Astrocyte (in vitro differentiated cells and primary cell): ENCODE measurements around the gene DLGAP3. TPM values are rescaled to one million over a fixed set of nuclear protein-coding genes. Genes with fewer than 3 reads are reported as not detected.

Source experiments
- DNase-seq: peaks from one replicate; pipeline ENCODE4 v3.0.0-alpha.2; 2010; ENCODE audit warnings: low read depth
- FAIRE-seq: peaks from 2 replicates; lab custom pipeline; 2011; peaks lifted over from hg19 to GRCh38; lab: Jason Lieb, UNC
- H2AFZ ChIP-seq: 2 replicates; pipeline ENCODE4 v1.6.0; 2012; ENCODE audit warnings: low read depth, low read length, inconsistent platforms
- H3K27ac ChIP-seq: 2 replicates; pipeline ENCODE4 v1.5.1; 2011; ENCODE audit warnings: low read depth, low read length, inconsistent platforms
- H3K27me3 ChIP-seq: 2 replicates; pipeline ENCODE4 v1.6.0; 2011; ENCODE audit warnings: low read length, inconsistent platforms; ENCODE audit not compliant: insufficient read depth
- H3K36me3 ChIP-seq: 2 replicates; pipeline ENCODE4 v1.5.1; 2011; ENCODE audit warnings: low read length, inconsistent platforms; ENCODE audit not compliant: insufficient read depth
- H3K4me1 ChIP-seq: 2 replicates; pipeline ENCODE4 v1.5.1; 2011; ENCODE audit warnings: low read length, inconsistent platforms; ENCODE audit not compliant: insufficient read depth
- H3K4me2 ChIP-seq: 2 replicates; pipeline ENCODE4 v1.6.0; 2012; ENCODE audit warnings: low read length, inconsistent platforms
- H3K4me3 ChIP-seq: 2 replicates; pipeline ENCODE4 v1.5.1; 2011; ENCODE audit warnings: low read depth, mild to moderate bottlenecking, low read length, inconsistent platforms; ENCODE audit not compliant: insufficient read depth
- H3K79me2 ChIP-seq: 2 replicates; pipeline ENCODE4 v1.6.0; 2012; ENCODE audit warnings: mild to moderate bottlenecking, low read length, inconsistent platforms; ENCODE audit not compliant: insufficient read depth
- H3K9ac ChIP-seq: 2 replicates; pipeline ENCODE4 v1.6.0; 2012; ENCODE audit warnings: mild to moderate bottlenecking, low read length, inconsistent platforms
- H3K9me3 ChIP-seq: 2 replicates; pipeline ENCODE4 v1.5.1; 2012; ENCODE audit warnings: low read depth, mild to moderate bottlenecking, low read length, inconsistent platforms; ENCODE audit not compliant: insufficient read depth
- H4K20me1 ChIP-seq: 2 replicates; pipeline ENCODE4 v1.6.0; 2012; ENCODE audit warnings: low read length, inconsistent platforms; ENCODE audit not compliant: insufficient read depth
- H3K27ac Mint-ChIP-seq: one replicate; pipeline ENCODE4 v1.8.0; 2021; ENCODE audit warnings: mild to moderate bottlenecking, mixed read lengths; ENCODE audit not compliant: unreplicated experiment
- H3K27me3 Mint-ChIP-seq: one replicate; pipeline ENCODE4 v1.8.0; 2021; ENCODE audit warnings: low read depth, mixed read lengths; ENCODE audit not compliant: unreplicated experiment
- H3K36me3 Mint-ChIP-seq: one replicate; pipeline ENCODE4 v1.8.0; 2021; ENCODE audit warnings: low read depth, mixed read lengths; ENCODE audit not compliant: unreplicated experiment
- H3K4me1 Mint-ChIP-seq: one replicate; pipeline ENCODE4 v1.8.0; 2021; ENCODE audit warnings: low read depth, mixed read lengths; ENCODE audit not compliant: unreplicated experiment
- H3K4me3 Mint-ChIP-seq: one replicate; pipeline ENCODE4 v1.8.0; 2021; ENCODE audit warnings: mild to moderate bottlenecking, moderate library complexity, mixed read lengths; ENCODE audit not compliant: unreplicated experiment
- H3K9me3 Mint-ChIP-seq: one replicate; pipeline ENCODE4 v1.8.0; 2021; ENCODE audit warnings: mild to moderate bottlenecking, mixed read lengths; ENCODE audit not compliant: unreplicated experiment
- EZH2 ChIP-seq: IDR thresholded peaks from 2 replicates; pipeline ENCODE4 v1.6.1; 2012; ENCODE audit warnings: mild to moderate bottlenecking, low read length, inconsistent platforms; ENCODE audit not compliant: insufficient read depth
- total RNA-seq: library from RNA; stranded (reverse); gene quantifications from 2 replicates; pipeline ENCODE4 v1.2.1, GENCODE V29; 2021
- TF ChIP-seq, protein P1 (sequence below): IDR thresholded peaks from 2 replicates; pipeline ENCODE4 v1.5.1; 2011; ENCODE audit warnings: low read depth, mild to moderate bottlenecking, inconsistent platforms, low read length, moderate library complexity; ENCODE audit not compliant: insufficient read depth

DLGAP3 gene
- total RNA-seq, 1 donor from 2014 or later: 2.7 TPM

DNA sequence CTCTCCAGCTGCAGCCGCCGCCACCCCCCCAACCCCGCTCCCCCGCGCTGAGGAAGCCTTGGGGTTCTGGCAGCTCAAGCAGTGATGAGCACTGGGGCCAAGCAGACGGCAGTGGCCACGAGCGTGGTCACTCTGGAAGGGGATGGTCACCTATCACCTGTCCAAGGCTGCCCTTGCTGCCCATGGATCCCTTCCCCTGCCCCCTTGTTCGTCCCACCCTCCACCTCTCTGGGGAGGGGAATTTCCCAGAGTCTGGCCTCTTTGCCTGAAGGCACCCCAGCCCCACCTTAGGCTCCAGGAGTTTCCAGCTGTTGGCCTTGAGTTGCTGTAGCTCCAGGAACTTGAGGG, 62.7 kb downstream of the DLGAP3 start:
- Histone ChIP-seq H3K4me1 (peaks cover 3% of the 10 kb centered on the region), H3K9me3 (no peaks in the 10 kb centered on the region), H3K79me2 (no peaks in the 10 kb centered on the region), H3K4me3 (no peak overlapping the region), H3K27ac (no peak overlapping the region), H3K36me3 (no peaks in the 10 kb centered on the region), H3K27me3 (peaks cover 18% of the 10 kb centered on the region), H2AFZ (peak overlapping the region; percentile 99), H4K20me1 (no peaks in the 10 kb centered on the region), H3K4me2 (peak overlapping the region; percentile 96), H3K9ac (peak overlapping the region; percentile 77)
- Mint-ChIP-seq H3K4me1 (no peaks in the 10 kb centered on the region), H3K27me3 (peaks cover 46% of the 10 kb centered on the region), H3K4me3 (no peak overlapping the region), H3K27ac (no peak overlapping the region), H3K36me3 (no peaks in the 10 kb centered on the region), H3K9me3 (no peaks in the 10 kb centered on the region)
- TF ChIP-seq EZH2: no peak
- TF ChIP-seq, protein P1, sequence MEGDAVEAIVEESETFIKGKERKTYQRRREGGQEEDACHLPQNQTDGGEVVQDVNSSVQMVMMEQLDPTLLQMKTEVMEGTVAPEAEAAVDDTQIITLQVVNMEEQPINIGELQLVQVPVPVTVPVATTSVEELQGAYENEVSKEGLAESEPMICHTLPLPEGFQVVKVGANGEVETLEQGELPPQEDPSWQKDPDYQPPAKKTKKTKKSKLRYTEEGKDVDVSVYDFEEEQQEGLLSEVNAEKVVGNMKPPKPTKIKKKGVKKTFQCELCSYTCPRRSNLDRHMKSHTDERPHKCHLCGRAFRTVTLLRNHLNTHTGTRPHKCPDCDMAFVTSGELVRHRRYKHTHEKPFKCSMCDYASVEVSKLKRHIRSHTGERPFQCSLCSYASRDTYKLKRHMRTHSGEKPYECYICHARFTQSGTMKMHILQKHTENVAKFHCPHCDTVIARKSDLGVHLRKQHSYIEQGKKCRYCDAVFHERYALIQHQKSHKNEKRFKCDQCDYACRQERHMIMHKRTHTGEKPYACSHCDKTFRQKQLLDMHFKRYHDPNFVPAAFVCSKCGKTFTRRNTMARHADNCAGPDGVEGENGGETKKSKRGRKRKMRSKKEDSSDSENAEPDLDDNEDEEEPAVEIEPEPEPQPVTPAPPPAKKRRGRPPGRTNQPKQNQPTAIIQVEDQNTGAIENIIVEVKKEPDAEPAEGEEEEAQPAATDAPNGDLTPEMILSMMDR: no peak
- DNase-seq (no peak), FAIRE-seq (no peak)

DNA sequence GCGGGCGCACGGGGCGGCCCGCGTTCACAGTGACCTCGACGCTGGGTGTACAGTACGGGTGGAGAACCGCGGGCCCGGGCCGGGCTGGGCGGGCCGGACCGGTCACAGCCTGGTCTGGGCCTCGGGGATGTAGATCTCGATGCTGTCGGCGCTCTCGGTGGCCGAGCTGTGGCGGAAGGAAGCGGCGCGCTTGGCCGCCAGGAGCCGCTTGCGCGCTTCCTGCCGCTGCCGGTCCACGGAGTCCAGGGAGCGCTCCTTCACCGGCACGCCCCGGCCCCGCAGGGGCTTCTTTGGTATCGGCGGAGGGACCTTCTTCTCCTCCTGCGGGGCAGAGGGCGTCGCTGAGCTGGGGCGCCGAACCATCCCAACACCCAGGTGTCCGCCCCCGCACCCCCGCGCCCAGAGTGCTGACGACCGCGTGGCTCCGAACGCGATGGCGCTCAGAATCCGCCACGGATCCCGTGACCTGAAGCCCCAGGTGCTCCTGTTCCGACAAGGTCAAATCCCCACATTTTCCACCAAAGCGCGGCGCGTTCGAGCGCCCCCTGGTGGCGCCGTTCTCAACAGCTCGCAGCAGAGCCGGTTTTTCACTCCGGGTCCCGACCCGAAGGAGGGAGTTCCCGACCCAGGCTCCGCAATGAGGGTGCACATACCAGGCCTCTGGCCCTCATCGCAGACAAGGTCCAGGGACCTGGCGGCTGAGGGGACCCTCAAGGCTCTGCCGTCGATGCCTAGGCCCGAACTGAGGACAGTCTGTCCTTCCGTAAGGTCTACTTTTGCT, 63.3 kb downstream of the DLGAP3 start:
- Mint-ChIP-seq H3K36me3 (no peaks in the 10 kb centered on the region), H3K9me3 (no peaks in the 10 kb centered on the region), H3K4me3 (peak overlapping the region; percentile 76), H3K4me1 (no peaks in the 10 kb centered on the region), H3K27ac (no peak overlapping the region), H3K27me3 (peaks cover 41% of the 10 kb centered on the region)
- Histone ChIP-seq H3K27ac (no peak overlapping the region), H3K4me2 (peak overlapping the region; percentile 96), H3K4me1 (peaks cover 3% of the 10 kb centered on the region), H3K9ac (peak overlapping the region; percentile 77), H3K79me2 (no peaks in the 10 kb centered on the region), H4K20me1 (no peaks in the 10 kb centered on the region), H3K9me3 (no peaks in the 10 kb centered on the region), H3K27me3 (peaks cover 13% of the 10 kb centered on the region), H3K36me3 (no peaks in the 10 kb centered on the region), H3K4me3 (peak overlapping the region; percentile 66), H2AFZ (peak overlapping the region; percentile 99)
- TF ChIP-seq EZH2: no peak
- TF ChIP-seq, protein P1: peak; percentile 78
- DNase-seq (peak; percentile 16), FAIRE-seq (no peak)

DNA sequence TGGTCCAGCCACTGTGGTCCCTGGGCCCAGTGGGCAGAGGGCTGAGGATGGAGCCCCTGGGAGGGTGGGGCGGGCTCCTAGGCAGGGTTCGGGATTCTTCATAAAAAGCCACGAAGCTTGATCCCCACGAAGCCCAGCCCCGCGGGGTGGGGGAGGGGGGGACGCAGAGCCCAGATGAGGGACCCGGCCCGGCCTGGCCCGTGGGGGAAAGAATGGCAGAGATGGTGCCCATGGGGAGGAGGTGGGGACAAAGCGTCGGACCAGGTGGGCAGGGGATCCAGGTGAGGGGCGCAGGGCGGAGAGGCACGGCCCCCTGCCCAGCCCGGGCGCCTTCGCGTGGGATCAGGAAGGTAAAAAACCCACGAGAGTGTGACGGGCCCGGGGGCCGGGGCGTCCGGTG, 63.9 kb downstream of the DLGAP3 start:
- H3K9ac ChIP-seq: peak overlapping the region; percentile 77
- no peak for FAIRE-seq
- TF ChIP-seq EZH2: no peak
- TF ChIP-seq, protein P1: no peak
- Mint-ChIP-seq H3K27me3 (peaks cover 38% of the 10 kb centered on the region), H3K27ac (no peak overlapping the region), H3K4me1 (no peaks in the 10 kb centered on the region), H3K9me3 (no peaks in the 10 kb centered on the region), H3K4me3 (no peak overlapping the region), H3K36me3 (no peaks in the 10 kb centered on the region)
- H3K9me3 ChIP-seq: no peaks in the 10 kb centered on the region
- no peaks in the 10 kb centered on the region for H3K79me2 ChIP-seq
- H3K27ac ChIP-seq: no peak overlapping the region
- peaks cover 3% of the 10 kb centered on the region for H3K4me1 ChIP-seq
- no peaks in the 10 kb centered on the region for H4K20me1 ChIP-seq
- H3K4me3 ChIP-seq: peak overlapping the region; percentile 66
- H3K4me2 ChIP-seq: peak overlapping the region; percentile 96
- H2AFZ ChIP-seq: peak overlapping the region; percentile 99
- H3K36me3 ChIP-seq: no peaks in the 10 kb centered on the region
- no peak for DNase-seq
- H3K27me3 ChIP-seq: peaks cover 10% of the 10 kb centered on the region
